Endothelial cell of umbilical vein (primary cell): ENCODE data around the gene PIBF1. TPM values are rescaled to one million over a fixed set of nuclear protein-coding genes. Genes with fewer than 3 reads are reported as not detected.
"Not testable (repeated sequence)": the region's sequence is repeated elsewhere in the genome, so short reads cannot be mapped to it uniquely, and the experiment has no call there.

ENCODE experiments used
- BruUV-seq: library from RNA; stranded (reverse); fragments of 400-500 nt; replicated peaks from 2 replicates; lab custom pipeline; 2021; lab: Mats Ljungman, UMichigan
- CTCF ChIA-PET: fragments of 300-600, 350-600 bp; sonication (Branson Sonifier 250); formaldehyde crosslinking; loops from one replicate; lab custom pipeline; 2021; ENCODE audit warnings: antibody characterized with exemption, inconsistent platforms; lab: Charles Lee
- POLR2A ChIA-PET: fragments of 300-600, 350-600 bp; sonication (Branson Sonifier 250); formaldehyde crosslinking; loops from one replicate; lab custom pipeline; 2021; ENCODE audit warnings: antibody characterized with exemption, inconsistent platforms; lab: Charles Lee
- DNase-seq: peaks from one replicate; pipeline ENCODE4 v3.0.0-alpha.2; 2011; ENCODE audit warnings: low read depth, low spot score
- FAIRE-seq: peaks from 2 replicates; lab custom pipeline; 2011; peaks lifted over from hg19 to GRCh38; lab: Jason Lieb, UNC
- H2AFZ ChIP-seq: 2 replicates; pipeline ENCODE4 v1.6.0; 2012; ENCODE audit warnings: low read depth, low read length, control low read depth, inconsistent platforms
- H3K27ac ChIP-seq: 2 replicates; pipeline ENCODE4 v1.5.1; 2011; ENCODE audit warnings: low read depth, mild to moderate bottlenecking, control low read depth, low read length, moderate library complexity; ENCODE audit not compliant: insufficient read depth
- H3K27me3 ChIP-seq, 2 experiments: 2 replicates each; pipeline versions ENCODE4 v1.6.0 to v1.6.1; 2011; ENCODE audit warnings: low read length in 2 of 2, mixed read lengths in 1 of 2; ENCODE audit not compliant: control insufficient read depth in 2 of 2, insufficient read depth in 2 of 2
- H3K36me3 ChIP-seq, 2 experiments: 2 replicates in 1 of 2; 3 replicates in 1 of 2; pipeline ENCODE4 v1.5.1; 2011; ENCODE audit warnings: low read length in 2 of 2, mild to moderate bottlenecking in 1 of 2, moderate library complexity in 1 of 2; ENCODE audit not compliant: control insufficient read depth in 2 of 2, insufficient read depth in 2 of 2; ENCODE audit errors: extremely low read depth in 1 of 2
- H3K4me1 ChIP-seq: 3 replicates; pipeline ENCODE4 v1.5.1; 2011; ENCODE audit warnings: mild to moderate bottlenecking, low read length; ENCODE audit not compliant: control insufficient read depth, insufficient read depth; ENCODE audit errors: extremely low read depth
- H3K4me2 ChIP-seq: 2 replicates; pipeline ENCODE4 v1.6.1; 2011; ENCODE audit warnings: low read length, control low read depth, mixed read lengths; ENCODE audit not compliant: insufficient read depth
- H3K4me3 ChIP-seq, 3 experiments: fragments of 200-600 bp in 1 of 3; sonication (generic), shearing (Covaris generic) in 1 of 3; replicated peaks in 1 of 3; 2 replicates each; pipeline ENCODE4 v1.5.1; 2011 to 2016; ENCODE audit warnings: control low read depth in 3 of 3, low read length in 3 of 3, mild to moderate bottlenecking in 2 of 3, inconsistent platforms in 1 of 3, low read depth in 1 of 3, moderate library complexity in 1 of 3; ENCODE audit not compliant: insufficient read depth in 1 of 3
- H3K79me2 ChIP-seq: 2 replicates; pipeline ENCODE4 v1.6.0; 2012; ENCODE audit warnings: low read length, inconsistent platforms; ENCODE audit not compliant: control insufficient read depth, insufficient read depth
- H3K9ac ChIP-seq: replicated peaks from 2 replicates; pipeline ENCODE3; 2011; ENCODE audit warnings: low read length, control low read depth; ENCODE audit not compliant: insufficient read depth; ENCODE audit errors: extremely low read depth
- H3K9me1 ChIP-seq: replicated peaks from 3 replicates; pipeline ENCODE4 v1.6.0; 2011; ENCODE audit warnings: mild to moderate bottlenecking, low read length; ENCODE audit not compliant: control insufficient read depth, insufficient read depth; ENCODE audit errors: extremely low read depth
- H3K9me3 ChIP-seq: replicated peaks from 2 replicates; pipeline ENCODE4 v1.5.1; 2012; ENCODE audit warnings: low read length, inconsistent platforms; ENCODE audit not compliant: control insufficient read depth, insufficient read depth
- H4K20me1 ChIP-seq: replicated peaks from 2 replicates; pipeline ENCODE3; 2011; ENCODE audit warnings: mild to moderate bottlenecking, low read length; ENCODE audit not compliant: control insufficient read depth, insufficient read depth; ENCODE audit errors: extremely low read depth
- CTCF ChIP-seq, 2 donors: IDR thresholded peaks; 1 replicate in 1 of 2; 2 replicates in 1 of 2; pipeline ENCODE4 v1.5.1; 2011; ENCODE audit warnings: low read length in 2 of 2, mild to moderate bottlenecking in 2 of 2, moderate library complexity in 2 of 2, control low read depth in 1 of 2, inconsistent platforms in 1 of 2, low read depth in 1 of 2; ENCODE audit not compliant: insufficient read depth in 1 of 2; ENCODE audit errors: extremely low read depth in 1 of 2
- EZH2 ChIP-seq: IDR thresholded peaks from 2 replicates; pipeline ENCODE4 v1.6.1; 2012; ENCODE audit warnings: borderline replicate concordance, low read depth, mild to moderate bottlenecking, moderate library complexity, low read length, inconsistent platforms; ENCODE audit not compliant: severe bottlenecking
- FOS ChIP-seq: IDR thresholded peaks from 2 replicates; pipeline ENCODE4 v1.6.1; 2011; ENCODE audit warnings: mild to moderate bottlenecking, low read length, moderate library complexity, borderline replicate concordance; ENCODE audit not compliant: insufficient read depth
- GATA2 ChIP-seq: IDR thresholded peaks from 2 replicates; pipeline ENCODE4 v1.7.0; 2011; ENCODE audit warnings: low read depth, mild to moderate bottlenecking, moderate library complexity, mixed read lengths, low read length; ENCODE audit not compliant: insufficient read length, insufficient read depth
- JUN ChIP-seq: IDR thresholded peaks from 2 replicates; pipeline ENCODE4 v1.6.1; 2011; ENCODE audit warnings: borderline replicate concordance, low read depth; ENCODE audit not compliant: insufficient read length, insufficient read depth
- MAX ChIP-seq: IDR thresholded peaks from 2 replicates; pipeline ENCODE4 v1.6.1; 2011; ENCODE audit not compliant: insufficient read depth, insufficient read length
- MYC ChIP-seq: IDR thresholded peaks from one replicate; pipeline ENCODE4 v1.6.1; 2011; ENCODE audit warnings: mild to moderate bottlenecking, low read depth, low read length
- POLR2A ChIP-seq: IDR thresholded peaks from 2 replicates; pipeline ENCODE4 v1.6.1; 2012; ENCODE audit warnings: low read depth, mild to moderate bottlenecking, control low read depth, low read length
- POLR2AphosphoS5 ChIP-seq: IDR thresholded peaks from 2 replicates; pipeline ENCODE4 v1.6.1; 2012; ENCODE audit warnings: low read depth, mild to moderate bottlenecking, control low read depth, low read length, moderate library complexity; ENCODE audit not compliant: insufficient read depth
- dilution Hi-C: fragments of 300-500 bp; cut with MboI; formaldehyde crosslinking; loops from one replicate; pipeline ENCODE4 v1.15.0; 2019; ENCODE audit warnings: low sequenced_read_pairs; ENCODE audit not compliant: extremely low pct_ligation_motif_present
- intact Hi-C: fragments of 100-400 bp; cut with micrococcal nuclease; formaldehyde crosslinking; loops from one replicate; pipeline ENCODE4 v1.10.0; 2022
- polyA plus RNA-seq, 4 experiments: library from polyadenylated mRNA; depleted of rRNA in 3 of 4; stranded (reverse) in 3 of 4; unstranded in 1 of 4; fragments of >200 nt; gene quantifications; 2 replicates each; pipeline versions ENCODE4 v1.2.1 to v1.2.3, GENCODE V29; 2011 to 2012; ENCODE audit warnings: missing spikeins in 1 of 4
- total RNA-seq: library from RNA; stranded (reverse); gene quantifications from 2 replicates; pipeline ENCODE4 v1.2.3, GENCODE V29; 2021

PIBF1 gene
- total and polyA plus RNA-seq, 2 donors (not counting 3 experiments of a cell fraction or from before 2014, with no cell fraction given), result 1.4 to 18.4 TPM

- POLR2A ChIA-PET, result no interaction called here
- no TSS peak for BruUV-seq
- Histone ChIP-seq H3K27me3 (no peaks in the 10 kb centered on the region), H3K27ac (no peak overlapping the region), H2AFZ (no peak overlapping the region), H4K20me1 (no peaks in the 10 kb centered on the region), H3K4me1 (no peaks in the 10 kb centered on the region), H3K79me2 (no peaks in the 10 kb centered on the region), H3K36me3 (no peaks in the 10 kb centered on the region), H3K4me2 (no peak overlapping the region), H3K9me3 (no peaks in the 10 kb centered on the region), H3K9ac (no peak overlapping the region), H3K4me3 (no peak overlapping the region), H3K9me1 (no peaks in the 10 kb centered on the region)
- CTCF ChIA-PET, result no interaction called here
- peak; percentile 54 for FAIRE-seq
- dilution Hi-C loops (no loop called here), intact Hi-C loops (no loop called here)
- DNase-seq, result no peak
- TF ChIP-seq POLR2A (no peak), EZH2 (no peak), JUN (no peak), FOS (no peak), CTCF (IDR thresholded peaks at IDR 0.05; ENCODE audit: extremely low read depth in 1 of 2, insufficient read depth in 1 of 2, low read depth in 1 of 2, low read length in 2 of 2) (no peak), GATA2 (no peak), MAX (no peak), MYC (no peak), POLR2AphosphoS5 (no peak)
Observed at GRCh38 chr13:72932250-72932649, 150.3 kb downstream of the PIBF1 start.

- intact Hi-C loops, CTCF ChIA-PET, dilution Hi-C loops: not testable (repeated sequence)
Observed at GRCh38 chr13:72946267-72946666, 164.3 kb downstream of the PIBF1 start.

More at GRCh38 chr13:72946267-72946666, 164.3 kb downstream of the PIBF1 start:
- POLR2A ChIA-PET, H3K36me3 ChIP-seq, H3K9me3 ChIP-seq, H3K4me3 ChIP-seq, H3K4me1 ChIP-seq, FAIRE-seq, BruUV-seq, H3K27ac ChIP-seq, H4K20me1 ChIP-seq, H3K4me2 ChIP-seq, H3K79me2 ChIP-seq, H3K9me1 ChIP-seq, H3K9ac ChIP-seq, DNase-seq, H2AFZ ChIP-seq, H3K27me3 ChIP-seq: not testable (repeated sequence)
